Measurements from ENCODE around the gene EEF1AKMT4.

EEF1AKMT4 gene

GRCh38 chr3:184305577-184305976 lies 56.1 kb downstream of the EEF1AKMT4 start:
- no peak for DNase-seq

- DNase-seq = no peak
Measured at GRCh38 chr3:184306341-184306972, 57.0 kb downstream of the EEF1AKMT4 start.

DNA sequence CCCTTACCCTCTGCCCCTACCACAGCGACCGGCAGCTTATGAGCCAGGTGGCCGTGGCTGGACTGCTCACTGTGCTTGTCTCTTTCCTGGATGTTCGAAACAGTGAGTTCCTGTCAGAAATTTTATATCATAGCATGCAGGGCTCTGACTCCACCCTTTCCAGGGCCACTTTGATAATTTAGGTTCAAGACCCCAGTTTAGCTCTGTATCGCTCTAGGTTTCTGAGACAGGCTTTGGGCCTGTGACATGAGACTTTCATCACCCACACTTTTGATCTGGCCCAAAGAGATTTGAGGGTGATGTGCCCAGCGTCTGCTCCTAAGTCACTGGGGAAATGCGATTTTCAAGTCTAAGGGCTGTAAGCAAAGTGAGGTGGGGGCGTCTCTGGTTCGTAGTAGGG lies 58.4 kb downstream of the EEF1AKMT4 start:
- no peak for DNase-seq

Data from NK-92 treated with Interleukin-12 subunit alpha and Interleukin-12 subunit beta, amount 100 ng/mL, for 24 hours (cell line).